Measurements from ENCODE around the gene TSPAN1.
A peak's percentile ranks its signal among the peaks of the same experiment; 100 is the strongest.

TSPAN1 gene

GRCh38 chr1:46188295-46189030, 13.6 kb downstream of the TSPAN1 start:
- DNase-seq, result no peak

GRCh38 chr1:46190539-46190938, 15.7 kb downstream of the TSPAN1 start:
- DNase-seq, result no peak

DNA sequence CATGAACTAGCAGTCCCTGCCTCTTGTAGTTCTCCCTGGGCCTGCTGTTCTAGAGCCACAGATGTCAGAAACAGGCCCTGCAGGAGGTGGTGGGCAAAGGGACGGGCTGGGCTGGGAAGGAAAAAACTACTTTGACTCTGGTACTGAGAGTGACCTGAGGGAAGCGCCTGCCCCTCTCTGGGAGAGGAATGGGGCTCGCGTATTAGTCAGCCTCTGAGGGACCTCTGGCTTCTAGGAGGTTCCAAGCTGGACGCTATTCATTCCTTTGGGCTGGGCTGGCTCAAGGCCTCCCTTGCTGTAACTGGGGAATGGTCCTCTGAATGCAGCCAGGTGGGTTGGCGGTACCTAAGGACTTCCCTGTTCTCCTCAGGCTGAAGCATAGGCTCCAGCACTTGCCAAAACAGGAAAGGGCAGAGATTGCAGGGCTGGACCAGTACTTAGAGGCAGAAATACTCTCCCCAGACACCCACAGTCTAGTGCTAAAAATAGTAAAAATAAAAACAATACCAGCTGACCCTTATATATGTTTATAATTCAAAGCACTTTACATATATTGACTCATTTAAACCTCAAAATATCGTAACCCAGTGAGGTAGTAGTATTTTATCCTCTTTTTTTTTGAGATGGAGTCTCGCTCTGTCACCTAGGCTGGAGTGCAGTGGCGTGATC, 16.3 kb downstream of the TSPAN1 start:
- DNase-seq, result no peak

DNA sequence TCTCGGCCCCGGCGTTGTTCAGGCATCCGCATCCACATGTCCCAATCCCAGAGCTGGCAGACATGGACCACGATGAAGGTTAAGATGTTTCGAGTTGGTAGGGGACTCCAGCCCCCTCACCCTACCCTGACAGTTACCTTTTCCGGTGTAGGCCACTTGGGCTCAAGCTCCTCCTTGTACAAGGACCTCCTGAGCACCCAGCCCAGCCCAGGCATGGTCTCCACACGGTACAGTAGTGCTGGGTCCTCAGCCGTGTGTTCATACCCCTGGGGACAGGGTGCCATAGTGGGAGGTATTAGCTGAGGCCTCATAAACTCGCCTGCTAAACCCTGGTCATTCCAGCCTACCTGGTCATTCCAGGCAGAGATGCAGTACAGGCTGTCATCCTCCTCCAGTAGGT, 17.3 kb downstream of the TSPAN1 start:
- DNase-seq, result no peak

- DNase-seq, result no peak
Observed at GRCh38 chr1:46193285-46193684, 18.4 kb downstream of the TSPAN1 start.

GRCh38 chr1:46193984-46194570, 19.2 kb downstream of the TSPAN1 start:
- no peak for DNase-seq

DNA sequence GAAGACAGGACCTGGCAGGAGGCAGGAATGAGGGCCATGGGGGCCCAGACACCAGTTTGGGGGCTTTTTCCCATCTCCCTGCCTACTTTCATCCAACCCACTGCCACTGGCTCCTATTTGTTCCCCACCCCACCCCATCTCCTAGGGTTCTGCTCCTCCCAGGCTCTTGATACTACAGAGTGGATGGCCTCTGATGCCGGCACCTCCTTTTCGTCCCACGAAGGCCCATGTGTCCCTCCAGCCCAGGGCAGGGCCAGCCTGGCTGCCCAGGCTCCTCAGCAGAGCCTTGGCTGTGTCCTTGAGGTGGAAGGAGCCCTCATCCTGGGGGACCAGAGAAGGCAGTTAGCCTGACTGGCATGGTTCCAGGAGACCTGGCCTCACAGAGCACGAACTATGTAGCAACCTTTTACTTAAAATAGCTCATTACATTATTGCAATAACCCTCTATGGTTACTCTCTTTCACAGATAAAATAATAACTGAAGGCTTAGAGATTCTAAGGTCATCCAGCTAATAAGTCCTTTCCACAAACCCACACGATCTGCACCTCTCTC, 19.8 kb downstream of the TSPAN1 start:
- DNase-seq, result no peak

- DNase-seq, result no peak
Observed at GRCh38 chr1:46196609-46197008, 21.7 kb downstream of the TSPAN1 start.

DNA sequence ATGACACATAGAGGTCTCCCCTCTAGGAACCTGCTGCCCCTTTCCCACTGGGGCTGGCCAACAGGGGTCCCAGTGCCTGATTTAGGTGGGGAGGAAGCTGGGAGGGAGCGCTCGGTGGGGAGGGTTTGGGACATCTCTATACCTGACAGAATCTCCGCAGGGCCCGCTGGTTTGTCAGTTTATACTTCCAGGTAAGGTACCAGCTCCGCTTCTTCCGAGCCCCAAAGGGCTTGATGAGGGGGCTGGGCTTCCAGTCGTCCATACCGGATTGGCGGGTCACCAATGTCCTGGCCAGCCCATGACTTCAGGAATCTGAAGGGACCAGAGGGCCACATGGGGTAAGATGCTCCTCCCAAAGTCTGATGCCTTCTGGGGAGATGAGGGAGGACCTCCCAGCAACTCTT, 22.7 kb downstream of the TSPAN1 start:
- DNase-seq, result no peak

DNA sequence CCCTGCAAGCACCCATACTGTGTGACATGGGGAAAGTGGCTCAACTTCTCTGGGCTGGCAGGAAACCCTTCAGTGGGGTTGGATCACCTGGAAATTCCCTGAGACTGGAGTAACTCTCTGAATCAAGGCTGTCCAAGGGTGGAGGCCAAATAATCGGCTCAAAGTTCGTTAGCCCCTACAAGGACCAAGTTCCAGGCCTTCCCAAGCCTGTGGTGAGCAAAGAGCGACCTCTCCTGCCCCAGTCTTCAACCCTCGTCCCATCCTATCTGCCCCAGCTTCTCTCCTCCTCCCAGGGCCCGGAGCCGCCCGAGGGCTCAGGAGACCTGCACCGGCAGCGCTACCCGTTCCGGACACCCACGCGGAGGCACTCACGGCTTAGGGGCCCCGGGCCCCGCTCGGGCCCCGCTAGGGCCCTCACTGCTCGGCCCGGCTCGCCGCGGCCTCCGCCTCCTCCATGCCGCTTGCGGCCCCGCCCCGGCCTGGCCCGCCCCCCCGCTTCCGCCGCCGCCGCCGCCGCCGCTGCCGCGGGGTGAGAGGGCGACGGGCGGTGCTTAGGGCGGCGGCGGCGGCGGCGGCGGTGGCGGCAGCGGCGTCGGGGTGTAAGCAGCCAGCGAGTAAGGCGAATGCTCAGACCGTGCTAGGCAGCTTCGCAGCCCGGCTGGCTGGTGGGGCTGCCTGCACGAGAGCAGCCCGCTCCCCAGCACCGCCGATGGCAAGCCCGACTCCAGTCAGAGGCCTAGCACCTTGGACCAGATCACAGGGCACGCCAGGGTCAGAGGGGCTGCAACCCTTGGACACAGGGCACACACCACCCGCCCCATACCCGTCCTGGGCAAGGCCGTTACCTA, 23.3 kb downstream of the TSPAN1 start, which contains the start of gene POMGNT1:
Gene POMGNT1 (minus strand): TSS at position 471 of the 848 bp plus-strand sequence. CDS start 613 bp downstream, outside the sequence.
- DNase-seq, result peak; percentile 49 to 79 (median 68)

GRCh38 chr1:46199233-46199749, 24.4 kb downstream of the TSPAN1 start:
- no peak for DNase-seq

- DNase-seq, result no peak
Observed at GRCh38 chr1:46203738-46204405, 29.0 kb downstream of the TSPAN1 start.

DNA sequence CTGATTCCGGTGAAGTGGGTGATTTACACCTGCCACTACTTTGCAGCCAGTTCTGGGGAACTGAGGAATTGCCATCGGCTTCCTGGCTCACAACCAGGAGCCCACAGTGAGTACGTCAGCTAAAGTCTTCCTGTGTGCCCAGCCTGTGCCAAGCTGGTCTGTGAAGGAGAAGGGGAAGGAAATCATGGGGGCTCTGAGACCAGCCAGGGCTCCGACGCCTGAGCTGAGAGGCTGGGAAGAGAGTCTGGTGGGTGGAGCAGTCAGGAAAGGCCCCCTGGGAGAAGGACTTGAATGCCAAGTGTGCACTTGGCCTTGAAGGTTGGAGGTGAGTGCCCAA, 29.5 kb downstream of the TSPAN1 start:
- no peak for DNase-seq

GRCh38 chr1:46205141-46205540, 30.3 kb downstream of the TSPAN1 start:
- no peak for DNase-seq

- DNase-seq, result no peak
Observed at GRCh38 chr1:46205791-46206190, 30.9 kb downstream of the TSPAN1 start.

DNA sequence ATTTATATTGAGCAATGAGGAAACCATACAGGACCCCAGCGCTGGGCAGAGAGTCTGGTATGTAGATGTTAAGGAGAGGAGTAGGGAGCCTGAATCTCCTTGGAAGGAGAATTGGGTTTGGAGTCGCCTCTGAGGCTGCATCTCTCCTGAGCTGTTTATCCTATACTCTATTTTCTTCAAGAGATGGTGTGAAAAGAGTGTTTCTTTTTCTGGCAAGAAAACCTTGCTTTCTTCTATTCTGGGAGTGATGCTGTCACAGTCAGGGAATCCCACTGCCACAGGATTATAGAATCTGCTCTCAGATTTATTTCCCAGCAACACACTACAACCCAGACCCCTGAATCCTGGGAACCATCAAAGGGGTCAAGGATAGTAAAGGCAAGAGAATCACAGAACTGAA, 31.5 kb downstream of the TSPAN1 start:
- DNase-seq, result no peak

DNA sequence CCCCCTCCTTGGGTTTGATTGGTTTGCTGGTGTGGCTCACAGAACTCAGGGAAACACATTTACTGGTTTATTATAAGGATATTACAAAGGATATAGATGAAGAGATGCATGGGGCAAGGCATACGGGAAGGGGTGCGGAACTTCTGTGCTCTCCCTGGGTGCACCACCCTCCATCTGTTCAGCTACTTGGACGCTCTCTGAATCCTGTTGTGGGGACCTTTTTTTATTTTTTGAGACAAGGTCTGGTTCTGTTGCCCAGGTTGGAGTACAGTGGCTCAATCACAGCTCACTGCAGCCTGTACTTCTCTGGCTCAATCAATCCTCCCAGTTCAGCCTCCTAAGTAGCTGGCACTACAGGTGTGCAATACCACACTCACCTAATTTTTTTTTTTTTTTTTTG, 35.7 kb downstream of the TSPAN1 start:
- DNase-seq, result no peak

- no peak for DNase-seq
Observed at GRCh38 chr1:46211051-46211450, 36.2 kb downstream of the TSPAN1 start.

- DNase-seq, result no peak
Observed at GRCh38 chr1:46215504-46215903, 40.6 kb downstream of the TSPAN1 start.

DNA sequence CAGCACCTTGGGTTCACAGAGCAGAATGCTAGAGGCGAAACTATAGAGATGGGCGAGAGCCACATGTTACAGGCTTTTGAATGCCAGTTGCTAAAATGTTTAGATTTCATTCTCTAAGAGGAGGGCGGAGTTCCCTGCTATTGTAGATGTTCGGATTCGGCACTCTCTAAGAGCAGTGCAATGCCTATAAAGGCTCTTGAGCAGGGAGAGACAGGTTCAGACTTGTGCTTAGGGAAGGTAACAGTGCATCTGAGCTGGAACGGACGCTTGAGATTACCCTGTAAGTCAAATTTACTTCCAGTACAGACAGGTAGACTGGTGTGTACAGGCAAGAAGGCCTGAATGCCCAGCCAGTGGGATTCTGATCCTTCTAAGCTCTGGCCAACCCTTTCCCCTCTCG, 43.6 kb downstream of the TSPAN1 start:
- no peak for DNase-seq

DNA sequence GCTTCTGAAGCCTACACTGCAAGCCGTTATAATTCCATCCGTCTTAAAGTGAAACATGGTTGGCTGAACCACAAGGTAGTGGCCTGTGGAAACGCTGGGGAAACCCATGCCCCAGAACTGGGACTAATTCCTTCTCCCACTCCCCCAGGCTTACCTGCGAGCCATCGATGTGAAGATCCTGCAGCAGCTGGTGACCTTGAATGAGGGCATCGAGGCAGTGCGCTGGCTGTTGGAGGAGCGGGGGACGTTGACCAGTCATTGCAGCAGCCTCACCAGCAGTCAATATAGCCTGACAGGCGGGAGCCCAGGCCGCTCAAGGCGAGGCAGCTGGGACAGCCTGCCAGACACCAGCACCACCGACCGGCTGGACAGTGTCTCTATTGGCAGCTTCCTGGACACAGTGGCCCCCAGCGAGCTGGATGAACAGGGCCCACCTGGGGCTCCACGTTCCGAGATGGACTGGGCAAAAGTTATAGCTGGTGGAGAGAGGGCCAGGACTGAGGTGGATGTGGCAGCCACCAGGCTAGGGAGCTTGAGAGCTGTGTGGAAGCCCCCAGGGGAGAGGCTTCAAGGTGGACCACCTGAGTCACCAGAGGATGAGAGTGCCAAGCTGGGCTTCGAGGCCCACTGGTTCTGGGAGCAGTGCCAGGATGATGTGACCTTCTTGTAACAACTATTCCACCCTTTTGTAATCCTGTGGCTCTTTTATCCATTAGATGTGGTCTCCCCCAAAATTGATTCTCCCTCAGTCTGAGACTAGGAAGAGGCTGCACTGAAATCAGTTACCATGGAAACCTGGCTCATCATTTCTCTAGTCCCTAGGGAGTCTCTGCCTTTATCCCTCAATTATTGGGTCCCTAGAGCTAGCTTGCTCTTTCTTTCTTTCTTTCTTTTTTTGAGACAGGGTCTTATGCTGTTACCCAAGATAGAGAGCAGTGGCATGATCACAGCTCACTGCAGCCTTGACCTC, 44.9 kb downstream of the TSPAN1 start:
- no peak for DNase-seq

All from stimulated activated naive CD4-positive, alpha-beta T cell (primary cell).